K562 (cell line): ENCODE measurements around the gene ARFRP1. TPM values are rescaled to one million over a fixed set of nuclear protein-coding genes. Genes with fewer than 3 reads are reported as not detected.

Experiments used
- CCNT2 ChIP-seq: IDR thresholded peaks from 2 replicates; pipeline ENCODE4 v1.6.1; 2011; ENCODE audit warnings: borderline replicate concordance, low read depth, mild to moderate bottlenecking, moderate library complexity, mixed read lengths, low read length; ENCODE audit not compliant: insufficient read length; ENCODE audit errors: extremely low read depth
- LCOR ChIP-seq: sonication (generic); formaldehyde crosslinking; IDR thresholded peaks from 2 replicates; pipeline ENCODE4 v1.8.0; 2022; ENCODE audit warnings: mild to moderate bottlenecking, missing genetic modification reagents
- NFIX ChIP-seq: fragments of 250-450 bp; sonication (Bioruptor Pico); IDR thresholded peaks from 2 replicates; pipeline ENCODE4 v1.4.0; 2020; ENCODE audit warnings: low read depth, mild to moderate bottlenecking, moderate library complexity
- PHB ChIP-seq: fragments of 250-450 bp; sonication (Bioruptor Pico); IDR thresholded peaks from 2 replicates; pipeline ENCODE4 v1.5.0; 2021
- PTRF ChIP-seq: fragments of 450-650 bp; IDR thresholded peaks from 2 replicates; pipeline ENCODE4 v1.6.1; 2016; ENCODE audit warnings: mild to moderate bottlenecking, missing genetic modification characterization, missing compliant biosample characterization
- THRAP3 ChIP-seq: fragments of 450-650 bp; IDR thresholded peaks from 2 replicates; pipeline ENCODE4 v1.6.1; 2016; ENCODE audit warnings: mild to moderate bottlenecking, inconsistent platforms, borderline replicate concordance
- ZBTB8A ChIP-seq: fragments of 450-650 bp; IDR thresholded peaks from 2 replicates; pipeline ENCODE4 v1.6.1; 2018; ENCODE audit warnings: mild to moderate bottlenecking, moderate library complexity; ENCODE audit not compliant: partially characterized antibody
- ZNF217 ChIP-seq: sonication (generic); formaldehyde crosslinking; IDR thresholded peaks from 2 replicates; pipeline ENCODE4 v1.8.0; 2022; ENCODE audit warnings: mild to moderate bottlenecking, missing genetic modification reagents
- ZNF507 ChIP-seq: conservative IDR thresholded peaks from 2 replicates; pipeline ENCODE4 v1.6.1; 2017; ENCODE audit warnings: missing genetic modification characterization, missing compliant biosample characterization
- polyA plus RNA-seq, 8 experiments: library from polyadenylated mRNA; depleted of rRNA in 4 of 8; stranded (reverse) in 5 of 8; unstranded in 3 of 8; fragments of >200 nt; fragmentation: Nextera tagmentation in 2 of 8; fragmentation: Illumina TruSeq in 1 of 8; extraction: Ambion mirVana in 2 of 8; extraction: Trizol in 1 of 8; gene quantifications; 2 replicates each; pipeline versions ENCODE4 v1.2.1 to v1.2.3, GENCODE V29; 2011 to 2014; ENCODE audit warnings: inconsistent platforms in 1 of 8, missing spikeins in 1 of 8
- total RNA-seq, 7 experiments: library from RNA; depleted of rRNA in 6 of 7; stranded (reverse); fragments of >200 nt in 6 of 7; fragmentation: Illumina TruSeq in 2 of 7; extraction: Trizol in 2 of 7; gene quantifications; 2 replicates each; pipeline versions ENCODE4 v1.2.1 to v1.2.3, GENCODE V29; 2011 to 2021; ENCODE audit warnings: low replicate concordance in 1 of 7
- TF ChIP-seq, protein P1 (sequence below): fragments of 200-600 bp; sonication (generic); IDR thresholded peaks from one replicate; pipeline ENCODE4 v1.6.1; 2012; ENCODE audit warnings: mild to moderate bottlenecking, low read depth, low read length, inconsistent platforms
- TF ChIP-seq, protein P2 (sequence below): sonication (generic); formaldehyde crosslinking; IDR thresholded peaks from 2 replicates; pipeline ENCODE4 v1.8.0; 2023; ENCODE audit warnings: missing genetic modification reagents, mild to moderate bottlenecking, borderline replicate concordance

The ARFRP1 gene
- total and polyA plus RNA-seq, 9 of the 15 experiments (the other 6 are each of a cell fraction or from before 2014, with no cell fraction given) = 2.2 to 78.9 (median 37.3) TPM

DNA sequence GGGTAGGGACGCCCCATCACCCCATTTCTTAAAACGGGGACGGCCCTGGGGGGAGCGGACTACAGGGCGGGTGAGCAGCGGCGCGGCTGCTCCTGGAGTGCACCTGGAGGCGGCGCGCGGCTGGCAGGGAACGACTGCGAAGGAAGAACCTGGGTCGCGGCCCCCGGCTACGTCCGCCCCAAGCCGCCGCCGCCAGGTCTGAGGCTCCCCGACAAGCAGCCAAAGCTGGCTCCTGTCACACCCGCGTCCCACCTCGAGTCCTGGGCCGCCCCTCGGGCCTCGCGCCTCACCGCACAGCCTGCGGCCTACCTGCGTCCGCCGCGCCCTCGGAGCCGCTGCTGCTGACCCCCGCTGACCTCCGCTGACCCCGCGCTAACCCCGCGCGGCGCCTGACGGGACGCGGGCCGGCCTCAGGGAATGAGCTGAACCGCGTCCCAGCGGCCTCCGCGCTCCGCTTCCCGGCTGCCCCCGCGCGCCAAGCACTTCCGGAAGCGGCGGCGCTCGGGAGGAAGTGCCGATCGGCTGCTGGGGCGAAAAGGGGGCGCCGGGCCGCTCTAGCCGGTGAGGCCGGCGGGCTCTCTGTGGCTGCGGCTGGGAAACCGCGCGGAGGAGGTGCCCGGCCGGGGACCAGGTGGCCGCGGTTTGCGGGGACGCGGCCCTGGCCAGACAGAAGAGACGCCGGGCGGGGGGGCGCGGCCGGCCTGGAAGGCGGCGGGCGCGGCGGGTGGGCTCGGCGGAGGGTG, at the start of gene ARFRP1, which contains the start of gene ZGPAT (continued):
- TF ChIP-seq, protein P1, sequence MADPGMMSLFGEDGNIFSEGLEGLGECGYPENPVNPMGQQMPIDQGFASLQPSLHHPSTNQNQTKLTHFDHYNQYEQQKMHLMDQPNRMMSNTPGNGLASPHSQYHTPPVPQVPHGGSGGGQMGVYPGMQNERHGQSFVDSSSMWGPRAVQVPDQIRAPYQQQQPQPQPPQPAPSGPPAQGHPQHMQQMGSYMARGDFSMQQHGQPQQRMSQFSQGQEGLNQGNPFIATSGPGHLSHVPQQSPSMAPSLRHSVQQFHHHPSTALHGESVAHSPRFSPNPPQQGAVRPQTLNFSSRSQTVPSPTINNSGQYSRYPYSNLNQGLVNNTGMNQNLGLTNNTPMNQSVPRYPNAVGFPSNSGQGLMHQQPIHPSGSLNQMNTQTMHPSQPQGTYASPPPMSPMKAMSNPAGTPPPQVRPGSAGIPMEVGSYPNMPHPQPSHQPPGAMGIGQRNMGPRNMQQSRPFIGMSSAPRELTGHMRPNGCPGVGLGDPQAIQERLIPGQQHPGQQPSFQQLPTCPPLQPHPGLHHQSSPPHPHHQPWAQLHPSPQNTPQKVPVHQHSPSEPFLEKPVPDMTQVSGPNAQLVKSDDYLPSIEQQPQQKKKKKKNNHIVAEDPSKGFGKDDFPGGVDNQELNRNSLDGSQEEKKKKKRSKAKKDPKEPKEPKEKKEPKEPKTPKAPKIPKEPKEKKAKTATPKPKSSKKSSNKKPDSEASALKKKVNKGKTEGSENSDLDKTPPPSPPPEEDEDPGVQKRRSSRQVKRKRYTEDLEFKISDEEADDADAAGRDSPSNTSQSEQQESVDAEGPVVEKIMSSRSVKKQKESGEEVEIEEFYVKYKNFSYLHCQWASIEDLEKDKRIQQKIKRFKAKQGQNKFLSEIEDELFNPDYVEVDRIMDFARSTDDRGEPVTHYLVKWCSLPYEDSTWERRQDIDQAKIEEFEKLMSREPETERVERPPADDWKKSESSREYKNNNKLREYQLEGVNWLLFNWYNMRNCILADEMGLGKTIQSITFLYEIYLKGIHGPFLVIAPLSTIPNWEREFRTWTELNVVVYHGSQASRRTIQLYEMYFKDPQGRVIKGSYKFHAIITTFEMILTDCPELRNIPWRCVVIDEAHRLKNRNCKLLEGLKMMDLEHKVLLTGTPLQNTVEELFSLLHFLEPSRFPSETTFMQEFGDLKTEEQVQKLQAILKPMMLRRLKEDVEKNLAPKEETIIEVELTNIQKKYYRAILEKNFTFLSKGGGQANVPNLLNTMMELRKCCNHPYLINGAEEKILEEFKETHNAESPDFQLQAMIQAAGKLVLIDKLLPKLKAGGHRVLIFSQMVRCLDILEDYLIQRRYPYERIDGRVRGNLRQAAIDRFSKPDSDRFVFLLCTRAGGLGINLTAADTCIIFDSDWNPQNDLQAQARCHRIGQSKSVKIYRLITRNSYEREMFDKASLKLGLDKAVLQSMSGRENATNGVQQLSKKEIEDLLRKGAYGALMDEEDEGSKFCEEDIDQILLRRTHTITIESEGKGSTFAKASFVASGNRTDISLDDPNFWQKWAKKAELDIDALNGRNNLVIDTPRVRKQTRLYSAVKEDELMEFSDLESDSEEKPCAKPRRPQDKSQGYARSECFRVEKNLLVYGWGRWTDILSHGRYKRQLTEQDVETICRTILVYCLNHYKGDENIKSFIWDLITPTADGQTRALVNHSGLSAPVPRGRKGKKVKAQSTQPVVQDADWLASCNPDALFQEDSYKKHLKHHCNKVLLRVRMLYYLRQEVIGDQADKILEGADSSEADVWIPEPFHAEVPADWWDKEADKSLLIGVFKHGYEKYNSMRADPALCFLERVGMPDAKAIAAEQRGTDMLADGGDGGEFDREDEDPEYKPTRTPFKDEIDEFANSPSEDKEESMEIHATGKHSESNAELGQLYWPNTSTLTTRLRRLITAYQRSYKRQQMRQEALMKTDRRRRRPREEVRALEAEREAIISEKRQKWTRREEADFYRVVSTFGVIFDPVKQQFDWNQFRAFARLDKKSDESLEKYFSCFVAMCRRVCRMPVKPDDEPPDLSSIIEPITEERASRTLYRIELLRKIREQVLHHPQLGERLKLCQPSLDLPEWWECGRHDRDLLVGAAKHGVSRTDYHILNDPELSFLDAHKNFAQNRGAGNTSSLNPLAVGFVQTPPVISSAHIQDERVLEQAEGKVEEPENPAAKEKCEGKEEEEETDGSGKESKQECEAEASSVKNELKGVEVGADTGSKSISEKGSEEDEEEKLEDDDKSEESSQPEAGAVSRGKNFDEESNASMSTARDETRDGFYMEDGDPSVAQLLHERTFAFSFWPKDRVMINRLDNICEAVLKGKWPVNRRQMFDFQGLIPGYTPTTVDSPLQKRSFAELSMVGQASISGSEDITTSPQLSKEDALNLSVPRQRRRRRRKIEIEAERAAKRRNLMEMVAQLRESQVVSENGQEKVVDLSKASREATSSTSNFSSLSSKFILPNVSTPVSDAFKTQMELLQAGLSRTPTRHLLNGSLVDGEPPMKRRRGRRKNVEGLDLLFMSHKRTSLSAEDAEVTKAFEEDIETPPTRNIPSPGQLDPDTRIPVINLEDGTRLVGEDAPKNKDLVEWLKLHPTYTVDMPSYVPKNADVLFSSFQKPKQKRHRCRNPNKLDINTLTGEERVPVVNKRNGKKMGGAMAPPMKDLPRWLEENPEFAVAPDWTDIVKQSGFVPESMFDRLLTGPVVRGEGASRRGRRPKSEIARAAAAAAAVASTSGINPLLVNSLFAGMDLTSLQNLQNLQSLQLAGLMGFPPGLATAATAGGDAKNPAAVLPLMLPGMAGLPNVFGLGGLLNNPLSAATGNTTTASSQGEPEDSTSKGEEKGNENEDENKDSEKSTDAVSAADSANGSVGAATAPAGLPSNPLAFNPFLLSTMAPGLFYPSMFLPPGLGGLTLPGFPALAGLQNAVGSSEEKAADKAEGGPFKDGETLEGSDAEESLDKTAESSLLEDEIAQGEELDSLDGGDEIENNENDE = no peak
- TF ChIP-seq ZNF507 (tag) (no peak), ZNF217 (no peak), NFIX (no peak), THRAP3 (no peak), CCNT2 (peak; percentile 84), LCOR (CRISPR knock-in tag) (no peak), PTRF (tag) (no peak), ZBTB8A (no peak), PHB (CRISPR knock-in tag) (no peak)
- TF ChIP-seq, protein P2, sequence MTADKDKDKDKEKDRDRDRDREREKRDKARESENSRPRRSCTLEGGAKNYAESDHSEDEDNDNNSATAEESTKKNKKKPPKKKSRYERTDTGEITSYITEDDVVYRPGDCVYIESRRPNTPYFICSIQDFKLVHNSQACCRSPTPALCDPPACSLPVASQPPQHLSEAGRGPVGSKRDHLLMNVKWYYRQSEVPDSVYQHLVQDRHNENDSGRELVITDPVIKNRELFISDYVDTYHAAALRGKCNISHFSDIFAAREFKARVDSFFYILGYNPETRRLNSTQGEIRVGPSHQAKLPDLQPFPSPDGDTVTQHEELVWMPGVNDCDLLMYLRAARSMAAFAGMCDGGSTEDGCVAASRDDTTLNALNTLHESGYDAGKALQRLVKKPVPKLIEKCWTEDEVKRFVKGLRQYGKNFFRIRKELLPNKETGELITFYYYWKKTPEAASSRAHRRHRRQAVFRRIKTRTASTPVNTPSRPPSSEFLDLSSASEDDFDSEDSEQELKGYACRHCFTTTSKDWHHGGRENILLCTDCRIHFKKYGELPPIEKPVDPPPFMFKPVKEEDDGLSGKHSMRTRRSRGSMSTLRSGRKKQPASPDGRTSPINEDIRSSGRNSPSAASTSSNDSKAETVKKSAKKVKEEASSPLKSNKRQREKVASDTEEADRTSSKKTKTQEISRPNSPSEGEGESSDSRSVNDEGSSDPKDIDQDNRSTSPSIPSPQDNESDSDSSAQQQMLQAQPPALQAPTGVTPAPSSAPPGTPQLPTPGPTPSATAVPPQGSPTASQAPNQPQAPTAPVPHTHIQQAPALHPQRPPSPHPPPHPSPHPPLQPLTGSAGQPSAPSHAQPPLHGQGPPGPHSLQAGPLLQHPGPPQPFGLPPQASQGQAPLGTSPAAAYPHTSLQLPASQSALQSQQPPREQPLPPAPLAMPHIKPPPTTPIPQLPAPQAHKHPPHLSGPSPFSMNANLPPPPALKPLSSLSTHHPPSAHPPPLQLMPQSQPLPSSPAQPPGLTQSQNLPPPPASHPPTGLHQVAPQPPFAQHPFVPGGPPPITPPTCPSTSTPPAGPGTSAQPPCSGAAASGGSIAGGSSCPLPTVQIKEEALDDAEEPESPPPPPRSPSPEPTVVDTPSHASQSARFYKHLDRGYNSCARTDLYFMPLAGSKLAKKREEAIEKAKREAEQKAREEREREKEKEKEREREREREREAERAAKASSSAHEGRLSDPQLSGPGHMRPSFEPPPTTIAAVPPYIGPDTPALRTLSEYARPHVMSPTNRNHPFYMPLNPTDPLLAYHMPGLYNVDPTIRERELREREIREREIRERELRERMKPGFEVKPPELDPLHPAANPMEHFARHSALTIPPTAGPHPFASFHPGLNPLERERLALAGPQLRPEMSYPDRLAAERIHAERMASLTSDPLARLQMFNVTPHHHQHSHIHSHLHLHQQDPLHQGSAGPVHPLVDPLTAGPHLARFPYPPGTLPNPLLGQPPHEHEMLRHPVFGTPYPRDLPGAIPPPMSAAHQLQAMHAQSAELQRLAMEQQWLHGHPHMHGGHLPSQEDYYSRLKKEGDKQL = 0 out of 2 replicates have a peak, but pooled peaks have one; percentile 68
